HEK293 (cell line): Measurements from ENCODE around the gene BHLHA9.

Experiments
- SETDB1 ChIP-seq: IDR thresholded peaks from one replicate; pipeline ENCODE4 v1.6.1; 2017; ENCODE audit warnings: mild to moderate bottlenecking, low read length, moderate library complexity, mixed read lengths; ENCODE audit not compliant: insufficient read length
- ZNF423 ChIP-seq: fragments of 450-650 bp; formaldehyde crosslinking; IDR thresholded peaks from 2 replicates; pipeline ENCODE4 v1.5.1; 2016; ENCODE audit warnings: missing biosample characterization, missing genetic modification characterization

DNA sequence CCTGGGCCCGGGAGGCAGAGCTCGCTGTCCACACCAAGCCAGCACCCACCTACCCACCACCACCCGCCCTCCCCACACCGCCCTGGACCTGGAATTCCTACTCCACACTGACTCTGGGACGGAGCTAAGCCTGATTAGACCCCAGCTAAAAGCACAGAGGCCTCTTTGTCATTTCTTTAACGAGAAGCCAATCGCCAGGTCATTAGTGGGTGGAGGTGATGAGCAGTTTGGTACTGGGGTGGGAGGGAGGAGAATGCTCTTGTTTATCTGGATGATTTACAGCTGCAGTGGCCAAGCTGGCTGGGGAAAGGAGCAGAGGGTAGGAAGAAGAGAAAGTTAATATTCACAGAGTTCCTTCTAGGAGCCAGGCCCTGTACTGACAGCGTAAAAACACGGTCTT is 6.0 kb upstream of the BHLHA9 start:
- TF ChIP-seq SETDB1 (no peak), ZNF423 (tag by site-specific recombination) (no peak)
